ENCODE measurements around the gene ZFHX3. TPM values are rescaled to one million over a fixed set of nuclear protein-coding genes. Genes with fewer than 3 reads are reported as not detected.

ZFHX3 gene
- total and polyA plus RNA-seq, 2 donors (not counting 3 experiments of a cell fraction or from before 2014, with no cell fraction given) = 3.7 to 18.8 TPM

GRCh38 chr16:73017321-73017720, 30.6 kb downstream of the ZFHX3 start:
- H4K20me1 ChIP-seq (replicated peaks; ENCODE audit: control insufficient read depth, extremely low read depth, insufficient read depth, low read length) = no peaks in the 10 kb centered on the region
- POLR2A ChIA-PET = interaction anchor here (0.8 kb wide), 1 partner anchor 78 kb away, joined by 4 read pairs; no protein-coding TSS in a partner anchor
- CTCF ChIA-PET = no interaction called here

More at GRCh38 chr16:73017321-73017720, 30.6 kb downstream of the ZFHX3 start:
- H3K27ac ChIP-seq (ENCODE audit: insufficient read depth, low read depth, low read length) = no peak overlapping the region
- no peaks in the 10 kb centered on the region for H3K36me3 ChIP-seq (ENCODE audit: control insufficient read depth in 2 of 2, extremely low read depth in 1 of 2, insufficient read depth in 2 of 2, low read length in 2 of 2)
- peaks cover 46% of the 10 kb centered on the region for H3K79me2 ChIP-seq (ENCODE audit: control insufficient read depth, insufficient read depth, low read length)
- no peaks in the 10 kb centered on the region for H3K9me1 ChIP-seq (replicated peaks; ENCODE audit: control insufficient read depth, extremely low read depth, insufficient read depth, low read length)
- H3K9ac ChIP-seq (replicated peaks; ENCODE audit: extremely low read depth, insufficient read depth, low read length) = no peak overlapping the region
- no peak for DNase-seq (ENCODE audit: low read depth, low spot score)
- dilution Hi-C loops (cut with MboI; ENCODE audit: extremely low pct_ligation_motif_present, low sequenced_read_pairs) (no loop called here), intact Hi-C loops (cut with micrococcal nuclease) (no loop called here)
- H3K27me3 ChIP-seq (ENCODE audit: control insufficient read depth in 2 of 2, insufficient read depth in 2 of 2, low read length in 2 of 2) = no peaks in the 10 kb centered on the region
- peaks cover 30% of the 10 kb centered on the region for H3K4me1 ChIP-seq (ENCODE audit: control insufficient read depth, extremely low read depth, insufficient read depth, low read length)
- no TSS peak for BruUV-seq (replicated peaks)
- H3K4me3 ChIP-seq (replicated peaks in 1 of 3; ENCODE audit: insufficient read depth in 1 of 3, low read depth in 1 of 3, low read length in 3 of 3) = no peak overlapping the region
- no peak for FAIRE-seq
- H2AFZ ChIP-seq (ENCODE audit: low read depth, low read length) = no peak overlapping the region
- TF ChIP-seq CTCF (IDR thresholded peaks at IDR 0.05; ENCODE audit: extremely low read depth in 1 of 2, insufficient read depth in 1 of 2, low read depth in 1 of 2, low read length in 2 of 2) = no peak
- no peak for TF ChIP-seq JUN (IDR thresholded peaks at IDR 0.05; ENCODE audit: borderline replicate concordance, insufficient read depth, insufficient read length, low read depth)
- TF ChIP-seq POLR2A (IDR thresholded peaks at IDR 0.05; ENCODE audit: low read depth, low read length) = no peak
- no peak for TF ChIP-seq EZH2 (IDR thresholded peaks at IDR 0.05; ENCODE audit: borderline replicate concordance, low read depth, low read length, severe bottlenecking)
- no peak for TF ChIP-seq GATA2 (IDR thresholded peaks at IDR 0.05; ENCODE audit: insufficient read depth, insufficient read length, low read depth, low read length)
- no peak for TF ChIP-seq POLR2AphosphoS5 (IDR thresholded peaks at IDR 0.05; ENCODE audit: insufficient read depth, low read depth, low read length)
- H3K9me3 ChIP-seq (replicated peaks; ENCODE audit: control insufficient read depth, insufficient read depth, low read length) = no peaks in the 10 kb centered on the region
- no peak overlapping the region for H3K4me2 ChIP-seq (ENCODE audit: insufficient read depth, low read length)

Data from endothelial cell of umbilical vein (primary cell).